HCT116 (cell line): Measurements from ENCODE around the gene PPP1R14C. TPM values are rescaled to one million over a fixed set of nuclear protein-coding genes. Genes with fewer than 3 reads are reported as not detected.

Experiments
- ATAC-seq: fragments of 200-7000 bp; cut with Tn5 transposase; 2 replicates; pipeline ENCODE4 v1.9.1; 2020; ENCODE audit warnings: mild to moderate bottlenecking, moderate library complexity
- BruUV-seq: library from RNA; stranded (reverse); fragments of 400-500 nt; replicated peaks from 2 replicates; lab custom pipeline; 2021; lab: Mats Ljungman, UMichigan
- CTCF ChIA-PET: fragments of 300-600 bp; sonication (Branson Sonifier 250); formaldehyde crosslinking; loops from one replicate; lab custom pipeline; 2021; ENCODE audit warnings: antibody characterized with exemption; lab: Charles Lee
- POLR2A ChIA-PET: fragments of 300-600, 350-600 bp; sonication (Branson Sonifier 250); formaldehyde crosslinking; loops from one replicate; lab custom pipeline; 2021; ENCODE audit warnings: antibody characterized with exemption; lab: Charles Lee
- RAD21 ChIA-PET, 2 experiments: fragments of 300-600 bp; sonication (Branson Sonifier 250); formaldehyde crosslinking; loops; one replicate each; lab custom pipeline; 2023; ENCODE audit warnings: low total read pairs in 2 of 2; ENCODE audit not compliant: uncharacterized antibody in 2 of 2, unreplicated experiment in 2 of 2, low non-redundant PET in 1 of 2; lab: Charles Lee
- DNase-seq: peaks from one replicate; pipeline ENCODE4 v3.0.0-alpha.2; 2010; ENCODE audit warnings: low read depth, low spot score
- H2AFZ ChIP-seq: fragments of 200-600 bp; shearing (Covaris generic), sonication (generic); 2 replicates; pipeline ENCODE4 v1.6.1; 2017; ENCODE audit warnings: low read depth, mixed run types, mixed read lengths, antibody characterized with exemption, low read length; ENCODE audit not compliant: poor library complexity, severe bottlenecking
- H3K27ac ChIP-seq: 2 replicates; pipeline ENCODE4 v1.5.1; 2012; ENCODE audit warnings: low read depth, low read length
- H3K27me3 ChIP-seq: fragments of 200-600 bp; sonication (generic); 2 replicates; pipeline ENCODE4 v1.6.1; 2016; ENCODE audit warnings: mixed run types, low read length, mixed read lengths; ENCODE audit not compliant: insufficient read depth
- H3K36me3 ChIP-seq, 2 experiments: fragments of 200-500 bp in 1 of 2; fragments of 200-600 bp in 1 of 2; sonication (Bioruptor generic) in 1 of 2; sonication (generic) in 1 of 2; 2 replicates each; pipeline versions ENCODE4 v1.5.1 to v1.6.1; 2014 to 2016; ENCODE audit warnings: low read length in 2 of 2, inconsistent platforms in 1 of 2, mixed read lengths in 1 of 2, mixed run types in 1 of 2; ENCODE audit not compliant: insufficient read depth in 2 of 2, control insufficient read depth in 1 of 2
- H3K4me1 ChIP-seq, 2 experiments: fragments of 200-600 bp in 1 of 2; sonication (generic) in 1 of 2; 2 replicates each; pipeline versions ENCODE4 v1.5.1 to v1.6.1; 2012 to 2017; ENCODE audit warnings: low read length in 2 of 2, inconsistent platforms in 1 of 2, mild to moderate bottlenecking in 1 of 2, mixed read lengths in 1 of 2, mixed run types in 1 of 2, moderate library complexity in 1 of 2; ENCODE audit not compliant: insufficient read depth in 2 of 2, control insufficient read depth in 1 of 2
- H3K4me2 ChIP-seq: fragments of 200-600 bp; sonication (generic); 2 replicates; pipeline ENCODE4 v1.6.1; 2017; ENCODE audit warnings: mixed run types, low read length, mixed read lengths
- H3K4me3 ChIP-seq, 2 experiments: fragments of 200-600 bp in 1 of 2; sonication (generic) in 1 of 2; replicated peaks in 1 of 2; 2 replicates each; pipeline ENCODE4 v1.5.1; 2011 to 2016; ENCODE audit warnings: low read length in 2 of 2, control low read depth in 1 of 2, low read depth in 1 of 2, mild to moderate bottlenecking in 1 of 2, mixed read lengths in 1 of 2, mixed run types in 1 of 2
- H3K79me2 ChIP-seq: fragments of 200-600 bp; sonication (generic); 2 replicates; pipeline ENCODE4 v1.6.1; 2017; ENCODE audit warnings: mild to moderate bottlenecking, mixed run types, low read length, moderate library complexity, mixed read lengths; ENCODE audit not compliant: insufficient read depth
- H3K9ac ChIP-seq: fragments of 200-600 bp; sonication (generic); 2 replicates; pipeline ENCODE4 v1.6.1; 2016; ENCODE audit warnings: low read length, mixed read lengths
- H3K9me2 ChIP-seq: fragments of 200-600 bp; sonication (generic), shearing (Covaris generic); 2 replicates; pipeline ENCODE4 v1.6.1; 2017; ENCODE audit warnings: mixed run types, mild to moderate bottlenecking, moderate library complexity; ENCODE audit not compliant: insufficient read depth
- H3K9me3 ChIP-seq, 2 experiments: fragments of 200-500 bp in 1 of 2; fragments of 200-600 bp in 1 of 2; sonication (Bioruptor generic) in 1 of 2; sonication (generic) in 1 of 2; 2 replicates each; pipeline ENCODE4 v1.6.1; 2014 to 2017; ENCODE audit warnings: low read length in 2 of 2, mixed read lengths in 2 of 2, inconsistent platforms in 1 of 2, low read depth in 1 of 2, mild to moderate bottlenecking in 1 of 2, mixed run types in 1 of 2, moderate library complexity in 1 of 2; ENCODE audit not compliant: control insufficient read depth in 1 of 2, insufficient read depth in 1 of 2
- H4K20me1 ChIP-seq: fragments of 200-600 bp; sonication (generic), shearing (Covaris generic); 2 replicates; pipeline ENCODE4 v1.6.1; 2017; ENCODE audit warnings: mixed run types, mild to moderate bottlenecking, moderate library complexity; ENCODE audit not compliant: insufficient read depth
- CBX3 ChIP-seq: IDR thresholded peaks from 2 replicates; pipeline ENCODE4 v1.6.1; 2012; ENCODE audit warnings: low read depth
- CEBPB ChIP-seq: IDR thresholded peaks from 2 replicates; pipeline ENCODE4 v1.6.1; 2012; ENCODE audit warnings: low read depth
- FOSL1 ChIP-seq: IDR thresholded peaks from 2 replicates; pipeline ENCODE4 v1.6.1; 2012; ENCODE audit warnings: low read depth
- JUND ChIP-seq: IDR thresholded peaks from 2 replicates; pipeline ENCODE4 v1.6.1; 2012
- RAD21 ChIP-seq: IDR thresholded peaks from 2 replicates; pipeline ENCODE4 v1.6.1; 2012; ENCODE audit warnings: low read depth, mild to moderate bottlenecking
- ZFX ChIP-seq: fragments of 450-650 bp; IDR thresholded peaks from 2 replicates; pipeline ENCODE4 v1.6.1; 2017
- ZNF274 ChIP-seq: fragments of 200-500 bp; sonication (Bioruptor generic); IDR thresholded peaks from 2 replicates; pipeline ENCODE4 v1.6.1; 2014; ENCODE audit warnings: mild to moderate bottlenecking, low read depth, low read length, inconsistent platforms
- intact Hi-C: fragments of 100-400 bp; cut with micrococcal nuclease; formaldehyde crosslinking; loops from 2 replicates; pipeline ENCODE4 v1.10.0; 2022
- total RNA-seq: library from RNA; stranded (reverse); gene quantifications from one replicate; pipeline ENCODE4 v1.2.1, GENCODE V29; 2021; ENCODE audit not compliant: unreplicated experiment
- TF ChIP-seq, protein P1 (sequence below): IDR thresholded peaks from 2 replicates; pipeline ENCODE4 v1.6.1; 2012; ENCODE audit warnings: low read depth
- TF ChIP-seq, protein P2 (sequence below), 3 experiments: fragments of 200-600 bp in 1 of 3; sonication (generic) in 1 of 3; IDR thresholded peaks in 2 of 3; conservative IDR thresholded peaks in 1 of 3; 2 replicates each; pipeline ENCODE4 v1.5.1; 2012 to 2017; ENCODE audit warnings: low read depth in 2 of 3, low read length in 2 of 3, antibody characterized with exemption in 1 of 3, borderline replicate concordance in 1 of 3, control low read depth in 1 of 3, mild to moderate bottlenecking in 1 of 3, mixed read lengths in 1 of 3, mixed run types in 1 of 3, moderate library complexity in 1 of 3; ENCODE audit not compliant: insufficient read depth in 1 of 3
- TF ChIP-seq, protein P3 (sequence below): IDR thresholded peaks from 2 replicates; pipeline ENCODE4 v1.6.1; 2012
- TF ChIP-seq, protein P4 (sequence below): IDR thresholded peaks from 2 replicates; pipeline ENCODE4 v1.6.1; 2011; ENCODE audit warnings: mild to moderate bottlenecking, low read length, moderate library complexity; ENCODE audit not compliant: insufficient replicate concordance; ENCODE audit errors: extremely low read depth

The PPP1R14C gene
- total RNA-seq, 1 experiment from 2014 or later = 7.8 TPM

DNA sequence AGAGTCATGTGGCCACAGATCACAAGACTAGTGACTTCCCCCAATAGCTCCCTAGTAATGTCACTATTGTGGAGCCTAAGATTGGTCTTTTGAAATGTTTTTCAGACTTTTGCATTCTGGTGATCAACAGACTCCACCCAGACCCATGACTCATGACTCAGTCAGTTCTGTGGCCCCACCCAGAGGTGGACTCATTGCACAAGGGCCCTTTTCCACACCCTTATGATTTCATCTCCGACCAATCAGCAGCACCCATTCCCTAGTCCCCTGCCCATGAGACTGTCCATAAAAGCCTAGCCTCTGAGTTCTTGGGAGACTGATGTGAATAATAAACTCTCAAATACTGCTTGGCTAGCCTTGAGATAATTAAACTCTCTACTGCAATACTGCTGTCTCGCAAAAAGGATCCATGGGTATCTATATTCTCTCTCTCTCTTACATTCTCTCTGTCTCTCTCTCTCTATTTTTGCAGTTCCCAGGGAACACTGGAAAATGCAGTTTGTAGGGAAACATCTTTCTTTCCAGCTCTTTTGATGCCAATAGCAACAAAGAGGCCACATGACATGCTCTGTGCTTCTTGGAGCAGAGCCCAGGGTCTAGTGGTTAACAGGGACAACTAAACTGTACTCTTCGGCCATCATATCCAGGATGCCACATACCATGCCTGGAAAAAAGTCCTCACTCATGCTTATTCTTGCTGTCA lies 154.6 kb downstream of the PPP1R14C start:
- peaks cover 4 to 40% of the 10 kb centered on the region in 2 experiments; a peak in 3 of 4 replicates for H3K4me1 ChIP-seq
- ATAC-seq (no peak), DNase-seq (no peak)
- H3K9me3 ChIP-seq = peaks cover 9 to 13% of the 10 kb centered on the region in 2 experiments; a peak in 2 of 4 replicates
- no peak overlapping the region for H3K4me3 ChIP-seq
- H3K9ac ChIP-seq = no peak overlapping the region
- no peak overlapping the region for H2AFZ ChIP-seq
- no peaks in the 10 kb centered on the region for H3K36me3 ChIP-seq
- H3K9me2 ChIP-seq = no peaks in the 10 kb centered on the region
- ChIA-PET RAD21 (no interaction called here), CTCF (no interaction called here), POLR2A (no interaction called here)
- no peak overlapping the region for H3K4me2 ChIP-seq
- TF ChIP-seq, protein P1, sequence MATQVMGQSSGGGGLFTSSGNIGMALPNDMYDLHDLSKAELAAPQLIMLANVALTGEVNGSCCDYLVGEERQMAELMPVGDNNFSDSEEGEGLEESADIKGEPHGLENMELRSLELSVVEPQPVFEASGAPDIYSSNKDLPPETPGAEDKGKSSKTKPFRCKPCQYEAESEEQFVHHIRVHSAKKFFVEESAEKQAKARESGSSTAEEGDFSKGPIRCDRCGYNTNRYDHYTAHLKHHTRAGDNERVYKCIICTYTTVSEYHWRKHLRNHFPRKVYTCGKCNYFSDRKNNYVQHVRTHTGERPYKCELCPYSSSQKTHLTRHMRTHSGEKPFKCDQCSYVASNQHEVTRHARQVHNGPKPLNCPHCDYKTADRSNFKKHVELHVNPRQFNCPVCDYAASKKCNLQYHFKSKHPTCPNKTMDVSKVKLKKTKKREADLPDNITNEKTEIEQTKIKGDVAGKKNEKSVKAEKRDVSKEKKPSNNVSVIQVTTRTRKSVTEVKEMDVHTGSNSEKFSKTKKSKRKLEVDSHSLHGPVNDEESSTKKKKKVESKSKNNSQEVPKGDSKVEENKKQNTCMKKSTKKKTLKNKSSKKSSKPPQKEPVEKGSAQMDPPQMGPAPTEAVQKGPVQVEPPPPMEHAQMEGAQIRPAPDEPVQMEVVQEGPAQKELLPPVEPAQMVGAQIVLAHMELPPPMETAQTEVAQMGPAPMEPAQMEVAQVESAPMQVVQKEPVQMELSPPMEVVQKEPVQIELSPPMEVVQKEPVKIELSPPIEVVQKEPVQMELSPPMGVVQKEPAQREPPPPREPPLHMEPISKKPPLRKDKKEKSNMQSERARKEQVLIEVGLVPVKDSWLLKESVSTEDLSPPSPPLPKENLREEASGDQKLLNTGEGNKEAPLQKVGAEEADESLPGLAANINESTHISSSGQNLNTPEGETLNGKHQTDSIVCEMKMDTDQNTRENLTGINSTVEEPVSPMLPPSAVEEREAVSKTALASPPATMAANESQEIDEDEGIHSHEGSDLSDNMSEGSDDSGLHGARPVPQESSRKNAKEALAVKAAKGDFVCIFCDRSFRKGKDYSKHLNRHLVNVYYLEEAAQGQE = no peak
- TF ChIP-seq CBX3 (peak; percentile 54; the same call in 1 of the 2 replicates), CEBPB (peak; percentile 41; the same call in 1 of the 2 replicates), FOSL1 (peak; percentile 18; the same call in 1 of the 2 replicates)
- H3K27me3 ChIP-seq = no peaks in the 10 kb centered on the region
- H3K27ac ChIP-seq = no peak overlapping the region
- intact Hi-C loops = no loop called here
- H3K79me2 ChIP-seq = no peaks in the 10 kb centered on the region
- no TSS peak for BruUV-seq
- no peaks in the 10 kb centered on the region for H4K20me1 ChIP-seq

DNA sequence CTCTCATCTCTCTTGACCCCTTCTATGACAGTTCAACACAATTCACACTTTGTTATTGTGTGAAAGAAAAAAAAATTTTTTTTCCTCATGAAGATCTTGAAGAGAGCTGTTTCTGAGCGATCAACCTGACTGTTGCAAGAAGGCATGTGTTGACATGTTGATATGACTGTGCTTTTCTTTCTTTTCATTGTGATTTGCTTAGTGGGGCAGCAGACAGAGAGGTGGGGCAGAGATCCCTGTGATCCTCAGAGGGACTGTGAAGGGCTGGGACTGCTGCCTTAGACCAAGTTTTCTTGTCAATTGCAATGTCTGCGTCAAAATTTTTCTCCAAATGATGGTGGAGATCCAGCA lies 155.2 kb downstream of the PPP1R14C start:
- no TSS peak for BruUV-seq
- Histone ChIP-seq H2AFZ (no peak overlapping the region), H3K9ac (no peak overlapping the region), H3K4me3 (no peak overlapping the region), H4K20me1 (no peaks in the 10 kb centered on the region), H3K9me3 (peaks cover 9 to 13% of the 10 kb centered on the region in 2 experiments; a peak in 2 of 4 replicates), H3K36me3 (no peaks in the 10 kb centered on the region), H3K79me2 (no peaks in the 10 kb centered on the region), H3K27me3 (no peaks in the 10 kb centered on the region), H3K27ac (no peak overlapping the region), H3K9me2 (no peaks in the 10 kb centered on the region), H3K4me1 (peaks cover 9 to 42% of the 10 kb centered on the region in 2 experiments), H3K4me2 (no peak overlapping the region)
- ChIA-PET POLR2A (no interaction called here), CTCF (no interaction called here), RAD21 (no interaction called here)
- ATAC-seq = no peak
- intact Hi-C loops = no loop called here
- DNase-seq = no peak
- TF ChIP-seq, protein P2, sequence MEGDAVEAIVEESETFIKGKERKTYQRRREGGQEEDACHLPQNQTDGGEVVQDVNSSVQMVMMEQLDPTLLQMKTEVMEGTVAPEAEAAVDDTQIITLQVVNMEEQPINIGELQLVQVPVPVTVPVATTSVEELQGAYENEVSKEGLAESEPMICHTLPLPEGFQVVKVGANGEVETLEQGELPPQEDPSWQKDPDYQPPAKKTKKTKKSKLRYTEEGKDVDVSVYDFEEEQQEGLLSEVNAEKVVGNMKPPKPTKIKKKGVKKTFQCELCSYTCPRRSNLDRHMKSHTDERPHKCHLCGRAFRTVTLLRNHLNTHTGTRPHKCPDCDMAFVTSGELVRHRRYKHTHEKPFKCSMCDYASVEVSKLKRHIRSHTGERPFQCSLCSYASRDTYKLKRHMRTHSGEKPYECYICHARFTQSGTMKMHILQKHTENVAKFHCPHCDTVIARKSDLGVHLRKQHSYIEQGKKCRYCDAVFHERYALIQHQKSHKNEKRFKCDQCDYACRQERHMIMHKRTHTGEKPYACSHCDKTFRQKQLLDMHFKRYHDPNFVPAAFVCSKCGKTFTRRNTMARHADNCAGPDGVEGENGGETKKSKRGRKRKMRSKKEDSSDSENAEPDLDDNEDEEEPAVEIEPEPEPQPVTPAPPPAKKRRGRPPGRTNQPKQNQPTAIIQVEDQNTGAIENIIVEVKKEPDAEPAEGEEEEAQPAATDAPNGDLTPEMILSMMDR (IDR thresholded peaks at IDR 0.05 in 2 of 3, conservative IDR thresholded peaks at IDR 0.05 in 1 of 3; ENCODE audit: borderline replicate concordance in 1 of 3, insufficient read depth in 1 of 3, low read depth in 2 of 3, low read length in 2 of 3) = no peak
- no peak for TF ChIP-seq RAD21
- no peak for TF ChIP-seq JUND
- TF ChIP-seq, protein P3, sequence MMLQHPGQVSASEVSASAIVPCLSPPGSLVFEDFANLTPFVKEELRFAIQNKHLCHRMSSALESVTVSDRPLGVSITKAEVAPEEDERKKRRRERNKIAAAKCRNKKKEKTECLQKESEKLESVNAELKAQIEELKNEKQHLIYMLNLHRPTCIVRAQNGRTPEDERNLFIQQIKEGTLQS = no peak
- TF ChIP-seq, protein P4, sequence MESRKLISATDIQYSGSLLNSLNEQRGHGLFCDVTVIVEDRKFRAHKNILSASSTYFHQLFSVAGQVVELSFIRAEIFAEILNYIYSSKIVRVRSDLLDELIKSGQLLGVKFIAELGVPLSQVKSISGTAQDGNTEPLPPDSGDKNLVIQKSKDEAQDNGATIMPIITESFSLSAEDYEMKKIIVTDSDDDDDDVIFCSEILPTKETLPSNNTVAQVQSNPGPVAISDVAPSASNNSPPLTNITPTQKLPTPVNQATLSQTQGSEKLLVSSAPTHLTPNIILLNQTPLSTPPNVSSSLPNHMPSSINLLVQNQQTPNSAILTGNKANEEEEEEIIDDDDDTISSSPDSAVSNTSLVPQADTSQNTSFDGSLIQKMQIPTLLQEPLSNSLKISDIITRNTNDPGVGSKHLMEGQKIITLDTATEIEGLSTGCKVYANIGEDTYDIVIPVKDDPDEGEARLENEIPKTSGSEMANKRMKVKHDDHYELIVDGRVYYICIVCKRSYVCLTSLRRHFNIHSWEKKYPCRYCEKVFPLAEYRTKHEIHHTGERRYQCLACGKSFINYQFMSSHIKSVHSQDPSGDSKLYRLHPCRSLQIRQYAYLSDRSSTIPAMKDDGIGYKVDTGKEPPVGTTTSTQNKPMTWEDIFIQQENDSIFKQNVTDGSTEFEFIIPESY = no peak
- no peak for TF ChIP-seq ZFX
- TF ChIP-seq ZNF274 = no peak
